HG02763 (cell line): Measurements from ENCODE around the gene SLC35D2.
"Not testable (repeated sequence)": the region's sequence is repeated elsewhere in the genome, so short reads cannot be mapped to it uniquely, and the experiment has no call there.

ENCODE experiments used
- ATAC-seq: cut with Tn5 transposase; IDR thresholded peaks from one replicate; pipeline ENCODE4 v1.9.1; 2021; ENCODE audit warnings: mild to moderate bottlenecking, moderate library complexity; ENCODE audit not compliant: unreplicated experiment

SLC35D2 gene

GRCh38 chr9:96317335-96317980 is 66.1 kb downstream of the SLC35D2 start:
- no peak for ATAC-seq

- no peak for ATAC-seq
Observed at GRCh38 chr9:96309850-96310249, 73.7 kb downstream of the SLC35D2 start.

GRCh38 chr9:96306958-96307357 is 76.6 kb downstream of the SLC35D2 start:
- ATAC-seq, result not testable (repeated sequence)

GRCh38 chr9:96305171-96305570 is 78.3 kb downstream of the SLC35D2 start:
- ATAC-seq, result no peak

GRCh38 chr9:96304230-96304629 is 79.3 kb downstream of the SLC35D2 start:
- ATAC-seq, result no peak

GRCh38 chr9:96302021-96302420 is 81.5 kb downstream of the SLC35D2 start, which contains the start of gene HSD17B3:
TSS of gene HSD17B3 (minus strand) at chr9:96302176. CDS start at chr9:96302104, 72 bp downstream.
- ATAC-seq, result no peak

GRCh38 chr9:96299823-96300222 is 83.7 kb downstream of the SLC35D2 start:
- no peak for ATAC-seq

GRCh38 chr9:96294159-96294545 is 89.4 kb downstream of the SLC35D2 start:
- ATAC-seq, result no peak

- no peak for ATAC-seq
Observed at GRCh38 chr9:96293498-96294158, 89.9 kb downstream of the SLC35D2 start.

- ATAC-seq, result no peak
Observed at GRCh38 chr9:96289392-96289791, 94.1 kb downstream of the SLC35D2 start.

GRCh38 chr9:96281641-96282040 is 101.9 kb downstream of the SLC35D2 start:
- ATAC-seq, result no peak

- no peak for ATAC-seq
Observed at GRCh38 chr9:96279932-96280331, 103.6 kb downstream of the SLC35D2 start.

- no peak for ATAC-seq
Observed at GRCh38 chr9:96274939-96275338, 108.6 kb downstream of the SLC35D2 start.
